ENCODE data around the gene EIF2S1. TPM values are rescaled to one million over a fixed set of nuclear protein-coding genes. Genes with fewer than 3 reads are reported as not detected.

The EIF2S1 gene
- total RNA-seq, 4 donors from 2014 or later = 27.1 to 74.3 (median 35.9) TPM

- Histone ChIP-seq H3K36me3 (no peaks in the 10 kb centered on the region), H3K27ac (no peak overlapping the region), H3K9me3 (no peaks in the 10 kb centered on the region), H3K27me3 (no peaks in the 10 kb centered on the region), H3K4me3 (no peak overlapping the region), H3K4me1 (peaks cover 0 to 21% (median 2%) of the 10 kb centered on the region in 4 donors)
- TF ChIP-seq POLR2A (IDR thresholded peaks at IDR 0.05) = no peak
- TF ChIP-seq CTCF (IDR thresholded peaks at IDR 0.05) = no peak
- no peak for DNase-seq
Observed at GRCh38 chr14:67421356-67422224, 61.5 kb downstream of the EIF2S1 start.

- Histone ChIP-seq H3K4me3 (no peak overlapping the region), H3K36me3 (no peaks in the 10 kb centered on the region), H3K27ac (no peak overlapping the region), H3K4me1 (peaks cover 0 to 28% (median 4%) of the 10 kb centered on the region in 4 donors), H3K27me3 (no peaks in the 10 kb centered on the region), H3K9me3 (no peaks in the 10 kb centered on the region)
- DNase-seq = no peak
- TF ChIP-seq CTCF (IDR thresholded peaks at IDR 0.05) = no peak
- no peak for TF ChIP-seq POLR2A (IDR thresholded peaks at IDR 0.05)
Observed at GRCh38 chr14:67423424-67423823, 63.3 kb downstream of the EIF2S1 start.

GRCh38 chr14:67424539-67424938 lies 64.4 kb downstream of the EIF2S1 start:
- Histone ChIP-seq H3K4me1 (peaks cover 0 to 20% (median 2%) of the 10 kb centered on the region in 4 donors), H3K27ac (no peak overlapping the region), H3K36me3 (no peaks in the 10 kb centered on the region), H3K4me3 (no peak overlapping the region), H3K9me3 (no peaks in the 10 kb centered on the region), H3K27me3 (no peaks in the 10 kb centered on the region)
- TF ChIP-seq CTCF (IDR thresholded peaks at IDR 0.05) (no peak), POLR2A (IDR thresholded peaks at IDR 0.05) (no peak)
- DNase-seq = peak in 1 of 3 donors; percentile 16

- no peak overlapping the region for H3K4me3 ChIP-seq
- no peaks in the 10 kb centered on the region for H3K36me3 ChIP-seq
- TF ChIP-seq POLR2A (IDR thresholded peaks at IDR 0.05) (no peak), CTCF (IDR thresholded peaks at IDR 0.05) (no peak)
- DNase-seq = peak in 1 of 3 donors; percentile 44
- H3K27ac ChIP-seq = no peak overlapping the region
- H3K9me3 ChIP-seq = no peaks in the 10 kb centered on the region
- H3K4me1 ChIP-seq = peaks cover 0 to 12% (median 2%) of the 10 kb centered on the region in 4 donors
- no peaks in the 10 kb centered on the region for H3K27me3 ChIP-seq
Observed at GRCh38 chr14:67425608-67426007, 65.5 kb downstream of the EIF2S1 start.

- TF ChIP-seq POLR2A (IDR thresholded peaks at IDR 0.05) = no peak
- TF ChIP-seq CTCF (IDR thresholded peaks at IDR 0.05) = no peak
- no peaks in the 10 kb centered on the region for H3K36me3 ChIP-seq
- no peaks in the 10 kb centered on the region for H3K9me3 ChIP-seq
- no peaks in the 10 kb centered on the region for H3K27me3 ChIP-seq
- H3K4me3 ChIP-seq = no peak overlapping the region
- peaks cover 0 to 12% (median 2%) of the 10 kb centered on the region in 4 donors for H3K4me1 ChIP-seq
- H3K27ac ChIP-seq = no peak overlapping the region
- peak in 1 of 3 donors; percentile 24 for DNase-seq
Observed at GRCh38 chr14:67426161-67426560, 66.0 kb downstream of the EIF2S1 start.

All from Peyer's patch (tissue), 4 donors.